PC-9 (cell line): ENCODE measurements around the gene CXorf58. TPM values are rescaled to one million over a fixed set of nuclear protein-coding genes. Genes with fewer than 3 reads are reported as not detected.

Source experiments
- BruUV-seq: library from RNA; stranded (reverse); fragments of 400-500 nt; replicated peaks from 2 replicates; lab custom pipeline; 2021; lab: Mats Ljungman, UMichigan
- CTCF ChIA-PET: fragments of 300-600 bp; sonication (Branson Sonifier 250); formaldehyde crosslinking; loops from one replicate; lab custom pipeline; 2022; ENCODE audit warnings: antibody characterized with exemption; lab: Charles Lee
- POLR2A ChIA-PET: fragments of 300-600 bp; sonication (Branson Sonifier 250); formaldehyde crosslinking; loops from one replicate; lab custom pipeline; 2022; ENCODE audit warnings: antibody characterized with exemption; ENCODE audit not compliant: unreplicated experiment; lab: Charles Lee
- DNase-seq, 2 experiments: peaks; one replicate each; pipeline versions ENCODE4 v3.0.0 to v3.0.0-alpha.2; 2015 to 2022; ENCODE audit warnings: mixed read lengths in 1 of 2
- H2AFZ ChIP-seq: fragments of 200-600 bp; sonication (generic); 2 replicates; pipeline ENCODE4 v1.8.1; 2017; ENCODE audit warnings: antibody characterized with exemption
- H3F3A ChIP-seq: fragments of 200-600 bp; sonication (generic); 2 replicates; pipeline ENCODE4 v1.8.1; 2017; ENCODE audit warnings: antibody characterized with exemption, mild to moderate bottlenecking, low read depth; ENCODE audit not compliant: insufficient read depth
- H3K27ac ChIP-seq: fragments of 200-600 bp; sonication (generic); 2 replicates; pipeline ENCODE4 v1.6.1; 2016; ENCODE audit warnings: mixed run types
- H3K27me3 ChIP-seq: fragments of 200-600 bp; sonication (generic); 2 replicates; pipeline ENCODE4 v1.6.1; 2016; ENCODE audit warnings: low read depth, mixed run types; ENCODE audit not compliant: insufficient read depth
- H3K36me3 ChIP-seq: fragments of 200-600 bp; sonication (generic); 2 replicates; pipeline ENCODE4 v1.6.1; 2016; ENCODE audit warnings: low read depth, mixed run types
- H3K4me1 ChIP-seq: fragments of 200-600 bp; sonication (generic); replicated peaks from 2 replicates; pipeline ENCODE4 v1.6.1; 2016; ENCODE audit warnings: mixed run types; ENCODE audit not compliant: insufficient read depth
- H3K4me2 ChIP-seq: fragments of 200-600 bp; sonication (generic); 2 replicates; pipeline ENCODE4 v1.6.1; 2017; ENCODE audit warnings: mixed run types
- H3K4me3 ChIP-seq: fragments of 200-600 bp; sonication (generic); 2 replicates; pipeline ENCODE4 v1.6.1; 2016; ENCODE audit warnings: mixed run types
- H3K79me2 ChIP-seq: fragments of 200-600 bp; sonication (generic); 2 replicates; pipeline ENCODE4 v1.6.1; 2017; ENCODE audit warnings: low read depth, mixed run types
- H3K9me2 ChIP-seq: fragments of 200-600 bp; sonication (generic); 2 replicates; pipeline ENCODE4 v1.8.1; 2017; ENCODE audit warnings: mild to moderate bottlenecking; ENCODE audit not compliant: insufficient read depth
- H3K9me3 ChIP-seq: fragments of 200-600 bp; sonication (generic); 2 replicates; pipeline ENCODE4 v1.8.1; 2016; ENCODE audit warnings: low read depth; ENCODE audit not compliant: insufficient read depth
- H4K20me1 ChIP-seq: fragments of 200-600 bp; sonication (generic); 2 replicates; pipeline ENCODE4 v1.8.1; 2017; ENCODE audit not compliant: insufficient read depth
- EZH2 ChIP-seq: fragments of 200-600 bp; sonication (generic); IDR thresholded peaks from 2 replicates; pipeline ENCODE4 v1.8.0; 2017; ENCODE audit warnings: antibody characterized with exemption, low read depth
- intact Hi-C: fragments of 100-400 bp; cut with micrococcal nuclease; formaldehyde crosslinking; loops from one replicate; pipeline ENCODE4 v1.10.0; 2022; ENCODE audit not compliant: unreplicated experiment
- total RNA-seq: library from RNA; stranded (reverse); gene quantifications from 2 replicates; pipeline ENCODE4 v1.2.3, GENCODE V29; 2021
- TF ChIP-seq, protein P1 (sequence below): fragments of 200-600 bp; sonication (generic); conservative IDR thresholded peaks from 2 replicates; pipeline ENCODE4 v1.6.1; 2017; ENCODE audit warnings: mixed run types, antibody characterized with exemption, mild to moderate bottlenecking, moderate library complexity

The CXorf58 gene
- total RNA-seq, 1 experiment from 2014 or later, result 0.20 TPM

DNA sequence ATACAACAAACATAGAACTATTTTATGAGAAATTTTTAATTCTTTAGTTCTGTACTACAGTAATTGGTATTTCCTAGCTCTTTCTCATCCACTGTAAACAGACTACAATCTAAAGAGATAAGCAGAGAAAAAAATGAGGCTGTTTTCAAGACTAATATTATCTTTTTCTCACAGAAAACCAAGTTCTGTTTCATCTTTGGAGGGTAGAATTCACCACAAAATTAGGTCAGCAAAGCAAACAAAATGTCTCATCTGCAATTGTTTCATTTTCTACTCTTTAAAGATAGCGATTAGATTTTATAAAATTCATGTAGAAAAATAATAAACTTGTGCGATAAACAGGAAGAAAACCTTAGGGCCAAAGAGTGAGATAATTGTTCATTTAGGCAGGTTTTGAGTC, 10.8 kb upstream of the CXorf58 start:
- Histone ChIP-seq H3K4me1 (peaks cover 35% of the 10 kb centered on the region), H4K20me1 (no peaks in the 10 kb centered on the region), H3F3A (peaks cover 25% of the 10 kb centered on the region), H3K79me2 (peaks cover 21% of the 10 kb centered on the region), H3K27ac (peak overlapping the region; percentile 54; the same call in 1 of the 2 replicates), H3K27me3 (no peaks in the 10 kb centered on the region), H3K9me3 (no peaks in the 10 kb centered on the region), H2AFZ (no peak overlapping the region), H3K9me2 (no peaks in the 10 kb centered on the region), H3K4me2 (no peak overlapping the region), H3K36me3 (no peaks in the 10 kb centered on the region), H3K4me3 (no peak overlapping the region)
- TF ChIP-seq, protein P1, sequence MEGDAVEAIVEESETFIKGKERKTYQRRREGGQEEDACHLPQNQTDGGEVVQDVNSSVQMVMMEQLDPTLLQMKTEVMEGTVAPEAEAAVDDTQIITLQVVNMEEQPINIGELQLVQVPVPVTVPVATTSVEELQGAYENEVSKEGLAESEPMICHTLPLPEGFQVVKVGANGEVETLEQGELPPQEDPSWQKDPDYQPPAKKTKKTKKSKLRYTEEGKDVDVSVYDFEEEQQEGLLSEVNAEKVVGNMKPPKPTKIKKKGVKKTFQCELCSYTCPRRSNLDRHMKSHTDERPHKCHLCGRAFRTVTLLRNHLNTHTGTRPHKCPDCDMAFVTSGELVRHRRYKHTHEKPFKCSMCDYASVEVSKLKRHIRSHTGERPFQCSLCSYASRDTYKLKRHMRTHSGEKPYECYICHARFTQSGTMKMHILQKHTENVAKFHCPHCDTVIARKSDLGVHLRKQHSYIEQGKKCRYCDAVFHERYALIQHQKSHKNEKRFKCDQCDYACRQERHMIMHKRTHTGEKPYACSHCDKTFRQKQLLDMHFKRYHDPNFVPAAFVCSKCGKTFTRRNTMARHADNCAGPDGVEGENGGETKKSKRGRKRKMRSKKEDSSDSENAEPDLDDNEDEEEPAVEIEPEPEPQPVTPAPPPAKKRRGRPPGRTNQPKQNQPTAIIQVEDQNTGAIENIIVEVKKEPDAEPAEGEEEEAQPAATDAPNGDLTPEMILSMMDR, result no peak
- TF ChIP-seq EZH2, result no peak
- intact Hi-C loops, result no loop called here
- CTCF ChIA-PET, result no interaction called here
- POLR2A ChIA-PET, result no interaction called here
- no peak for DNase-seq
- no TSS peak for BruUV-seq

DNA sequence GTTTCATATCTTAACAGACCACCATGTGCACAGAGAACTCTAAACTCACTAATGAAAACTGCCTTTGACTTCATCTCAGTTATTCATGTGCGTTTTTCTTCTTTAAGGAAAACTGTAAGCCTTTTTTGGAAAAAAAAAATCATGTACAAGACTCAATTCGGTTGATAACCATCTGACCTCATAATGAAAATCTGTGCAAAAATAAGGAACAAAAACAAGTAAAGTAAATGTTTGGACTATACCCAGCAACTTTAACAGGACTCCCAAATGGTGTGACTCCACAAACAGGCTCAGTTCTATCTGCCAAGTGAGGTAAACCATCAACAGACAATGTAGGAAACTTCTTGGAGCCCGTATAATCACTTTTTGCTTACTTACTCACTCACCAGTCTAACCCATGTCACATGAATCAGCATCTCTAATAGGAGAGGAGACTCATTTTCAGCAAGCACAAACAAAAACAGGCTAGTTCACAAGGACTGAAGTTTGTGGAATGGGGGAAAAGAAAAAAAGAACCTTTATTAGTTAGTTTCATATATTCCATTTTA, 9.3 kb upstream of the CXorf58 start:
- no TSS peak for BruUV-seq
- Histone ChIP-seq H3K36me3 (no peaks in the 10 kb centered on the region), H3K4me2 (peak overlapping the region; percentile 48), H3K9me3 (no peaks in the 10 kb centered on the region), H3K4me3 (no peak overlapping the region), H4K20me1 (no peaks in the 10 kb centered on the region), H3K27me3 (no peaks in the 10 kb centered on the region), H3K27ac (peak overlapping the region; percentile 91), H2AFZ (no peak overlapping the region), H3K79me2 (peaks cover 25% of the 10 kb centered on the region), H3F3A (peaks cover 25% of the 10 kb centered on the region), H3K4me1 (peaks cover 41% of the 10 kb centered on the region), H3K9me2 (no peaks in the 10 kb centered on the region)
- DNase-seq, result peak in 1 of 2 experiments; percentile 57
- CTCF ChIA-PET, result no interaction called here
- intact Hi-C loops, result no loop called here
- TF ChIP-seq, protein P1, result no peak
- no peak for TF ChIP-seq EZH2
- POLR2A ChIA-PET, result no interaction called here

DNA sequence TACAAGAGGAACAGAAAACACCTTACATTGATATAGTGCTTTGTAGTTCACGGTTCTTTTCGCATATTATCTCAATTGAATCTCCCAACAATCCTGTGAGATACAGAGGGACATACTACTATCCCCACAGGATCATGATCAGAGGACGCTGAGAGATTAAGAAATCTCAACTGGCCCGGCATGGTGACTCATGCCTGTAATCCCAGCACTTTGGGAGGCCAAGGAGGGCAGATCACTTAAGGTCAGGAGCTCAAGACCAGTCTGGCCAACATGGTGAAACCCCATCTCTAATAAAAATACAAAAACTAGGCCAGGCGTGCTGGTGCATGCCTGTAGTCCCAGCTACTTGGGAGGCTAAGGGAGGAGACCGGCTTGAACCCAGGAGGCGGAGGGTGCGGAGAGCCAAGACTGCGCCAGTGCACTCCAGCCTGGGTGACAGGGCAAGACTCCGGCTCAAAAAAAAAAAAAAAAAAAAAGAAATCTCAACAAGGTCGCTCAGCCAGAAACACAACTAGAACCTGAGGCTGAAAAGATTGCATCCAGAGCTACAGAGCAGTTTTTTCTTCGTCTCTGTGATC, 7.5 kb upstream of the CXorf58 start:
- H3K4me1 ChIP-seq, result peaks cover 41% of the 10 kb centered on the region
- H3K4me3 ChIP-seq, result no peak overlapping the region
- H3K79me2 ChIP-seq, result peaks cover 25% of the 10 kb centered on the region
- H3K4me2 ChIP-seq, result peak overlapping the region; percentile 35
- H3K36me3 ChIP-seq, result no peaks in the 10 kb centered on the region
- H3F3A ChIP-seq, result peaks cover 30% of the 10 kb centered on the region
- BruUV-seq, result no TSS peak
- H3K27ac ChIP-seq, result peak overlapping the region; percentile 91
- intact Hi-C loops, result loop anchor here (5.0 kb wide), 1 partner anchor 1763 kb away; no protein-coding TSS in a partner anchor
- peak in 1 of 2 experiments; percentile 60 for DNase-seq
- no peak overlapping the region for H2AFZ ChIP-seq
- no peaks in the 10 kb centered on the region for H3K27me3 ChIP-seq
- no peaks in the 10 kb centered on the region for H3K9me3 ChIP-seq
- CTCF ChIA-PET, result interaction anchor here (0.6 kb wide), 2 partner anchors 126 to 389 kb away, joined by 3 to 11 read pairs; no protein-coding TSS in a partner anchor
- no peaks in the 10 kb centered on the region for H3K9me2 ChIP-seq
- no peaks in the 10 kb centered on the region for H4K20me1 ChIP-seq
- TF ChIP-seq EZH2, result no peak
- TF ChIP-seq, protein P1, result no peak
- POLR2A ChIA-PET, result interaction anchor here (1.1 kb wide), 1 partner anchor 118 kb away, joined by 5 read pairs; the partner anchor contains the start of gene SAT1
